Uterus (tissue), 4 donors: ENCODE results near the gene OGFR. TPM values are rescaled to one million over a fixed set of nuclear protein-coding genes. Genes with fewer than 3 reads are reported as not detected.
A peak's percentile ranks its signal among the peaks of the same experiment; 100 is the strongest.

Experiments used
- DNase-seq, 2 donors: peaks; one replicate each; pipeline ENCODE4 v3.0.0-alpha.2; 2019 to 2020
- H3K27ac ChIP-seq, 2 donors: fragments of 200-600 bp; sonication (generic); 1 replicate in 1 of 2; 2 replicates in 1 of 2; pipeline ENCODE4 v1.5.1; 2016 to 2018
- H3K27me3 ChIP-seq, 2 donors: fragments of 200-600 bp; sonication (generic); one replicate each; pipeline ENCODE4 v1.5.1; 2018 to 2019; ENCODE audit warnings: control low read depth in 1 of 2
- H3K36me3 ChIP-seq, 2 donors: fragments of 200-600 bp; sonication (generic); one replicate each; pipeline ENCODE4 v1.5.1; 2019; ENCODE audit warnings: control low read depth in 1 of 2
- H3K4me1 ChIP-seq, 2 donors: fragments of 200-600 bp; sonication (generic); one replicate each; pipeline ENCODE4 v1.5.1; 2018 to 2019; ENCODE audit warnings: control low read depth in 1 of 2
- H3K4me3 ChIP-seq, 2 donors: fragments of 200-600 bp; sonication (generic); 1 replicate in 1 of 2; 2 replicates in 1 of 2; pipeline ENCODE4 v1.5.1; 2018 to 2019; ENCODE audit warnings: mild to moderate bottlenecking in 1 of 2
- H3K9me3 ChIP-seq, 2 donors: fragments of 200-600 bp; sonication (generic); one replicate each; pipeline ENCODE4 v1.5.1; 2019; ENCODE audit warnings: control low read depth in 1 of 2
- POLR2A ChIP-seq, 2 donors: fragments of 450-650 bp; IDR thresholded peaks; one replicate each; pipeline ENCODE4 v1.6.1; 2016; ENCODE audit warnings: antibody characterized with exemption in 2 of 2, mild to moderate bottlenecking in 1 of 2, moderate library complexity in 1 of 2
- intact Hi-C: fragments of 100-400 bp; cut with DNase I; formaldehyde crosslinking; loops from one replicate; pipeline ENCODE4 v1.15.1; 2023; ENCODE audit warnings: low total_unique reads
- small RNA-seq: library from RNA; depleted of rRNA; stranded (forward); fragments of <200 nt; gene quantifications from one replicate; pipeline ENCODE3, GENCODE V24; 2016
- total RNA-seq, 4 donors: library from RNA; depleted of rRNA in 3 of 4; stranded (reverse); fragments of >200 nt in 3 of 4; gene quantifications; one replicate each; pipeline versions ENCODE4 v1.1.0 to v1.2.4, GENCODE V29; 2014 to 2023
- TF ChIP-seq, protein P1 (sequence below), 4 experiments: fragments of 200-600 bp in 2 of 4; fragments of 450-650 bp in 2 of 4; sonication (generic) in 2 of 4; IDR thresholded peaks; one replicate each; pipeline ENCODE4 v1.5.1; 2016 to 2019; ENCODE audit warnings: antibody characterized with exemption in 4 of 4, mild to moderate bottlenecking in 2 of 4, moderate library complexity in 1 of 4
- donor health status: DM: yes; HTN: yes; CAD: no.

The OGFR gene
- total RNA-seq, 4 donors from 2014 or later, result 16.5 to 48.7 (median 31.2) TPM

DNA sequence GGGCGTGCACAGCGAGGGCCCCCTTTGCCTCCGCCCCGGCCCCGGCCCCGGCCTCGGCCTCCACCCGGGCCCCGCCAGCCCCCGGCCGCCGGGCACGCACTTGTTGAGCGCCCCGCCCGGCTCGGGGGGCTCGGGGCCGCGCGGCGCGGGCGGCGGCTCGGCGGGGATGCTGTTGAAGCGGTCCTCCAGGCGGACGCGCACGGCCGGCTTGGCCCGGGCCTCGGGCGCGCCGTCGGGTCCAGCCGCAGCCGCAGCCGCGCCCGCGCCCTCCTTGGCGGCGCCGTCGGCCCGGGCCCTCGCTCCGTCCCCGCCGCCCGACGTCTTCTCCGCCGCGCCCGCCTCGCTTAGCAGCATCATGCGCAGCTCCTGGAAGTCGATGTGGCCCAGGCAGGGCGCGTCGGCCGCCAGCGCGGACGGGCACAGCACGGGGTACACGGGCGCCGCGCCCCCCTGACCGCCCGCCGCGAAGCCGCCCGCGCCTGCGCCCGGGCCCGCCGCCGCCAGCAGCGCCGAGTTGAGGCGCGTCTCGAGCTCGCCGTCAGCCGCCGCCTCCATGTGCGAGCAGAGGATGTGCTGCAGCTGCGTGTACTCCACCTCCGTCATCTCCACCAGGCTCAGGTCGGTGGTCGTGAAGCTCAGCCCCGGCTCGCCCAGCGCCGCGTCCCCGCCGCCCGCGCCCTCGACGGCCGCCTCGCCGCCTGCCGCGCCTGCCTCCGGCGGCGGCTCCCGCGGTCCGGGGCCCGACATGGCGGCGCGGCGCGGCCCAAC lies 56.5 kb downstream of the OGFR start:
- H3K27me3 ChIP-seq, result no peaks in the 10 kb centered on the region
- TF ChIP-seq, protein P1, sequence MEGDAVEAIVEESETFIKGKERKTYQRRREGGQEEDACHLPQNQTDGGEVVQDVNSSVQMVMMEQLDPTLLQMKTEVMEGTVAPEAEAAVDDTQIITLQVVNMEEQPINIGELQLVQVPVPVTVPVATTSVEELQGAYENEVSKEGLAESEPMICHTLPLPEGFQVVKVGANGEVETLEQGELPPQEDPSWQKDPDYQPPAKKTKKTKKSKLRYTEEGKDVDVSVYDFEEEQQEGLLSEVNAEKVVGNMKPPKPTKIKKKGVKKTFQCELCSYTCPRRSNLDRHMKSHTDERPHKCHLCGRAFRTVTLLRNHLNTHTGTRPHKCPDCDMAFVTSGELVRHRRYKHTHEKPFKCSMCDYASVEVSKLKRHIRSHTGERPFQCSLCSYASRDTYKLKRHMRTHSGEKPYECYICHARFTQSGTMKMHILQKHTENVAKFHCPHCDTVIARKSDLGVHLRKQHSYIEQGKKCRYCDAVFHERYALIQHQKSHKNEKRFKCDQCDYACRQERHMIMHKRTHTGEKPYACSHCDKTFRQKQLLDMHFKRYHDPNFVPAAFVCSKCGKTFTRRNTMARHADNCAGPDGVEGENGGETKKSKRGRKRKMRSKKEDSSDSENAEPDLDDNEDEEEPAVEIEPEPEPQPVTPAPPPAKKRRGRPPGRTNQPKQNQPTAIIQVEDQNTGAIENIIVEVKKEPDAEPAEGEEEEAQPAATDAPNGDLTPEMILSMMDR (IDR thresholded peaks at IDR 0.05), result no peak
- no peak for TF ChIP-seq POLR2A (IDR thresholded peaks at IDR 0.05)
- intact Hi-C loops, result no loop called here
- H3K27ac ChIP-seq, result peak overlapping the region in 1 of 2 donors; percentile 68
- H3K4me3 ChIP-seq, result peak overlapping the region; percentile 28 to 42
- H3K36me3 ChIP-seq, result no peaks in the 10 kb centered on the region
- peak in 1 of 2 donors; percentile 41 for DNase-seq
- H3K4me1 ChIP-seq, result peaks cover 0 to 7% of the 10 kb centered on the region in 2 donors
- H3K9me3 ChIP-seq, result no peaks in the 10 kb centered on the region

DNA sequence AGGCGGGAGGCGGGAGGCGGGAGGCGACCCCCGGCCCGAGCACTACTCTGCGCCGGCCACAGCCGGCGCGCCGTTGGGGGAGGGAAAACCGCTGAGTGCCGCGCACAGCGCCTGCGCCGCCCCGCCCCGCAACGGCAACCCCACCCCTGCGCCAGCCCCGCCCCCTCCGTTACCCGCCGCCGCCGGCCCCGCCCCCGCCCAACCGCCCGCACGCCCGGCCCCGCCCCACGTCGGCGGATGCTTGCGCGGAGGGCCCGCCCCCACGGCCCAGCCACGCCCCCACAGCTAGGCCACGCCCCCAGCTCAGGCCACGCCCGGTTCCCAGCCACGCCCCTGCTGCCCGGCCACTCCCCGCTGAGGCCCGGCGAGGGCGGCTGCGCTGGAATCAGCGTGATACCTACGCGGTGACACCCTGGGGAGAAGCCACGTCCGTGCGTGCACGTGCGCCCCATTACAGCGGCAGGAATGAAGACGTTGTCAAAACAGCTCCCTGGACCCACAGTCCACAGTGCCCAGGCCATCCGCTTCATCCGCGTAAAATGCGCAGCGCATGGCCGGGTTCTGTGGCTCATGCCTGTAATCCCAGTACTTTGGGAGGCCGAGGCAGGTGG lies 57.2 kb downstream of the OGFR start, which contains the start of gene TCFL5:
TSS of gene TCFL5 (minus strand) at position 97 of the 611 bp plus-strand sequence. CDS start 152 bp downstream, outside the sequence.
- Histone ChIP-seq H3K27me3 (no peaks in the 10 kb centered on the region), H3K4me3 (peak within 1 kb of the TSS; percentile 28 to 42), H3K36me3 (no peaks in the 10 kb centered on the region), H3K9me3 (no peaks in the 10 kb centered on the region), H3K4me1 (peaks cover 0 to 7% of the 10 kb centered on the region in 2 donors), H3K27ac (peak within 1 kb of the TSS; percentile 65 to 74)
- DNase-seq, result peak; percentile 87 to 92
- intact Hi-C loops, result no loop called here
- TF ChIP-seq, protein P1 (IDR thresholded peaks at IDR 0.05), result peak in 1 of 4 experiments; percentile 14
- TF ChIP-seq POLR2A (IDR thresholded peaks at IDR 0.05), result peak; percentile 18 to 39

Small RNA genes lying within 50 kb of the gene (small RNA-seq; reads per million reads assigned to genes)
- gene DPH3P1, result not detected

Other genes starting within 250 kb of the OGFR start
- 10 to 100 TPM in 3 of 4 donors, 1 to 10 TPM in 1; 1.8 to 51.2 (median 29.9) TPM for gene SLCO4A1, start 162.3 kb upstream of the OGFR start, total RNA-seq
- not detected for gene NTSR1, start 96.0 kb upstream of the OGFR start, total RNA-seq
- gene MRGBP, start 8.4 kb upstream of the OGFR start, total RNA-seq, result 10 to 100 TPM in 2 of 4 donors, 1 to 10 TPM in 2; 2.6 to 19.1 (median 10.3) TPM
- 10 to 100 TPM in 2 of 4 donors, 1 to 10 TPM in 1, under 1 TPM in 1; 0.59 to 75.4 (median 16.3) TPM for gene COL9A3, start 12.2 kb downstream of the OGFR start, total RNA-seq
- gene TCFL5, start 57.0 kb downstream of the OGFR start, total RNA-seq, result 10 to 100 TPM in 3 of 4 donors, 1 to 10 TPM in 1; 5.3 to 20.0 (median 14.2) TPM
- gene DIDO1, start 121.7 kb downstream of the OGFR start, total RNA-seq, result 10 to 100 TPM; 20.9 to 92.8 (median 78.8) TPM
- gene GID8, start 133.3 kb downstream of the OGFR start, total RNA-seq, result 10 to 100 TPM; 16.4 to 48.6 (median 40.0) TPM
- 1 to 10 TPM in 2 of 4 donors, under 1 TPM in 1, not detected in 1; 0.26 to 5.4 (median 1.6) TPM for gene SLC17A9, start 147.9 kb downstream of the OGFR start, total RNA-seq
- not detected for gene BHLHE23, start 202.1 kb downstream of the OGFR start, total RNA-seq